Renal cortex interstitium (tissue), 15 donors: Measurements from ENCODE around the gene TMEM47. TPM values are rescaled to one million over a fixed set of nuclear protein-coding genes. Genes with fewer than 3 reads are reported as not detected.

ENCODE experiments used
- DNase-seq, 11 donors: peaks; one replicate each; pipeline ENCODE4 v3.0.0-alpha.2; 2013; ENCODE audit warnings: low read depth in 9 of 11, low spot score in 4 of 11; ENCODE audit errors: extremely low read depth in 1 of 11
- long read RNA-seq, 16 experiments: transcript quantifications; one replicate each; lab custom pipeline, GENCODE V29; 2026
- polyA plus RNA-seq, 3 donors: library from polyadenylated mRNA; unstranded; fragments of 120-200 nt; gene quantifications; one replicate each; pipeline ENCODE4 v1.2.1, GENCODE V29; 2013; ENCODE audit not compliant: insufficient read length in 3 of 3

Gene TMEM47
- 10 to 100 TPM; 28.0 to 38.2 (median 32.8) TPM for polyA plus RNA-seq
- long read RNA-seq, donor 1, full-length matches to known transcripts, result 7 of 7 reads
- long read RNA-seq, donor 1, partial matches to known transcripts, result 0 of 7 reads
- long read RNA-seq, donor 1, other reads (novel, unspliced or antisense), result 0 of 7 reads
- long read RNA-seq, donor 2, full-length matches to known transcripts, result 8 of 8 reads
- long read RNA-seq, donor 2, partial matches to known transcripts, result 0 of 8 reads
- long read RNA-seq, donor 2, other reads (novel, unspliced or antisense), result 0 of 8 reads
- long read RNA-seq, donor 3, full-length matches to known transcripts, result 14 of 14 reads
- long read RNA-seq, donor 3, partial matches to known transcripts, result 0 of 14 reads
- long read RNA-seq, donor 3, other reads (novel, unspliced or antisense), result 0 of 14 reads
- long read RNA-seq, donor 4, full-length matches to known transcripts, result 2 of 2 reads
- long read RNA-seq, donor 4, partial matches to known transcripts, result 0 of 2 reads
- long read RNA-seq, donor 4, other reads (novel, unspliced or antisense), result 0 of 2 reads
- long read RNA-seq, donor 5, full-length matches to known transcripts, result 15 of 15 reads
- long read RNA-seq, donor 5, partial matches to known transcripts, result 0 of 15 reads
- long read RNA-seq, donor 5, other reads (novel, unspliced or antisense), result 0 of 15 reads
- long read RNA-seq, donor 6, full-length matches to known transcripts, result 9 of 9 reads
- long read RNA-seq, donor 6, partial matches to known transcripts, result 0 of 9 reads
- long read RNA-seq, donor 6, other reads (novel, unspliced or antisense), result 0 of 9 reads
- long read RNA-seq, donor 7, full-length matches to known transcripts, result 7 of 7 reads
- long read RNA-seq, donor 7, partial matches to known transcripts, result 0 of 7 reads
- long read RNA-seq, donor 7, other reads (novel, unspliced or antisense), result 0 of 7 reads
- long read RNA-seq, donor 8, full-length matches to known transcripts, result 12 of 12 reads
- long read RNA-seq, donor 8, partial matches to known transcripts, result 0 of 12 reads
- long read RNA-seq, donor 8, other reads (novel, unspliced or antisense), result 0 of 12 reads
- long read RNA-seq, donor 9, full-length matches to known transcripts, result 9 of 9 reads
- long read RNA-seq, donor 9, partial matches to known transcripts, result 0 of 9 reads
- long read RNA-seq, donor 9, other reads (novel, unspliced or antisense), result 0 of 9 reads
- long read RNA-seq, donor 10, full-length matches to known transcripts, result 8 of 8 reads
- long read RNA-seq, donor 10, partial matches to known transcripts, result 0 of 8 reads
- long read RNA-seq, donor 10, other reads (novel, unspliced or antisense), result 0 of 8 reads
- long read RNA-seq, donor 11, full-length matches to known transcripts, result 6 of 6 reads
- long read RNA-seq, donor 11, partial matches to known transcripts, result 0 of 6 reads
- long read RNA-seq, donor 11, other reads (novel, unspliced or antisense), result 0 of 6 reads
- long read RNA-seq, donor 12, full-length matches to known transcripts, result 5 of 5 reads
- long read RNA-seq, donor 12, partial matches to known transcripts, result 0 of 5 reads
- long read RNA-seq, donor 12, other reads (novel, unspliced or antisense), result 0 of 5 reads
- long read RNA-seq, donor 13, full-length matches to known transcripts, result 19 of 19 reads
- long read RNA-seq, donor 13, partial matches to known transcripts, result 0 of 19 reads
- long read RNA-seq, donor 13, other reads (novel, unspliced or antisense), result 0 of 19 reads
- long read RNA-seq, donor 14, full-length matches to known transcripts, result 7 of 7 reads
- long read RNA-seq, donor 14, partial matches to known transcripts, result 0 of 7 reads
- long read RNA-seq, donor 14, other reads (novel, unspliced or antisense), result 0 of 7 reads
- long read RNA-seq, donor 15, full-length matches to known transcripts, result 3 of 3 reads
- long read RNA-seq, donor 15, partial matches to known transcripts, result 0 of 3 reads
- long read RNA-seq, donor 15, other reads (novel, unspliced or antisense), result 0 of 3 reads
- long read RNA-seq, donor 16, full-length matches to known transcripts, result 21 of 21 reads
- long read RNA-seq, donor 16, partial matches to known transcripts, result 0 of 21 reads
- long read RNA-seq, donor 16, other reads (novel, unspliced or antisense), result 0 of 21 reads

GRCh38 chrX:34656842-34657725, at the start of gene TMEM47:
Gene TMEM47 (minus strand): TSS chrX:34657285. CDS start chrX:34657029, 256 bp downstream.
- DNase-seq, result peak in 8 of 11 donors; percentile 26 to 66 (median 60)

- no peak for DNase-seq
Measured at GRCh38 chrX:34687095-34687494, 30.0 kb upstream of the TMEM47 start.

- DNase-seq, result no peak
Measured at GRCh38 chrX:34659575-34659974, 2.5 kb upstream of the TMEM47 start.

- no peak for DNase-seq
Measured at GRCh38 chrX:34658326-34658725, 1.2 kb upstream of the TMEM47 start.

- no peak for DNase-seq
Measured at GRCh38 chrX:34657726-34658070, 613 bp upstream of the TMEM47 start.

- DNase-seq, result no peak
Measured at GRCh38 chrX:34656467-34656841, 631 bp downstream of the TMEM47 start.

GRCh38 chrX:34655501-34656455, 1.3 kb downstream of the TMEM47 start:
- no peak for DNase-seq

- no peak for DNase-seq
Measured at GRCh38 chrX:34654696-34655490, 2.2 kb downstream of the TMEM47 start.

- no peak for DNase-seq
Measured at GRCh38 chrX:34653811-34654210, 3.3 kb downstream of the TMEM47 start.

GRCh38 chrX:34642849-34643248, 14.2 kb downstream of the TMEM47 start:
- no peak for DNase-seq

- DNase-seq, result no peak
Measured at GRCh38 chrX:34638116-34638515, 19.0 kb downstream of the TMEM47 start.

GRCh38 chrX:34634349-34634748, 22.7 kb downstream of the TMEM47 start:
- no peak for DNase-seq

- no peak for DNase-seq
Measured at GRCh38 chrX:34632384-34632783, 24.7 kb downstream of the TMEM47 start.

GRCh38 chrX:34631479-34632220, 25.4 kb downstream of the TMEM47 start:
- DNase-seq, result no peak
